Lower leg skin (tissue), 4 donors: ENCODE data around the gene TAF15. TPM values are rescaled to one million over a fixed set of nuclear protein-coding genes. Genes with fewer than 3 reads are reported as not detected.

ENCODE experiments used
- DNase-seq, 2 donors: peaks; one replicate each; pipeline ENCODE4 v3.0.0-alpha.2; 2019; ENCODE audit warnings: low spot score in 2 of 2
- H3K4me3 ChIP-seq: fragments of 200-600 bp; sonication (generic); 2 replicates; pipeline ENCODE4 v1.5.1; 2017; ENCODE audit warnings: mild to moderate bottlenecking, low read depth; ENCODE audit not compliant: poor library complexity, severe bottlenecking
- POLR2A ChIP-seq, 2 donors: fragments of 450-650 bp; IDR thresholded peaks; one replicate each; pipeline ENCODE4 v1.6.1; 2016 to 2017; ENCODE audit warnings: antibody characterized with exemption in 2 of 2, mild to moderate bottlenecking in 1 of 2, moderate library complexity in 1 of 2
- WGBS, 2 donors: methylation state at CpG; one replicate each; pipeline ENCODE4 v1.1.5; 2018; 5-methylcytosine and 5-hydroxymethylcytosine counted together
- intact Hi-C: fragments of 100-400 bp; cut with DNase I; formaldehyde crosslinking; loops from one replicate; pipeline ENCODE4 v1.15.0; 2023; ENCODE audit warnings: low total_unique reads
- total RNA-seq, 4 donors: library from RNA; depleted of rRNA; stranded (reverse); fragments of >200 nt; gene quantifications; one replicate each; pipeline ENCODE4 v1.1.0, GENCODE V29; 2016
- TF ChIP-seq, protein P1 (sequence below), 3 donors: fragments of 450-650 bp; IDR thresholded peaks; one replicate each; pipeline ENCODE4 v1.5.1; 2016; ENCODE audit warnings: antibody characterized with exemption in 3 of 3, mild to moderate bottlenecking in 3 of 3, moderate library complexity in 2 of 3

TAF15 gene
- total RNA-seq, result 10 to 100 TPM; 39.0 to 79.0 (median 60.0) TPM

DNA sequence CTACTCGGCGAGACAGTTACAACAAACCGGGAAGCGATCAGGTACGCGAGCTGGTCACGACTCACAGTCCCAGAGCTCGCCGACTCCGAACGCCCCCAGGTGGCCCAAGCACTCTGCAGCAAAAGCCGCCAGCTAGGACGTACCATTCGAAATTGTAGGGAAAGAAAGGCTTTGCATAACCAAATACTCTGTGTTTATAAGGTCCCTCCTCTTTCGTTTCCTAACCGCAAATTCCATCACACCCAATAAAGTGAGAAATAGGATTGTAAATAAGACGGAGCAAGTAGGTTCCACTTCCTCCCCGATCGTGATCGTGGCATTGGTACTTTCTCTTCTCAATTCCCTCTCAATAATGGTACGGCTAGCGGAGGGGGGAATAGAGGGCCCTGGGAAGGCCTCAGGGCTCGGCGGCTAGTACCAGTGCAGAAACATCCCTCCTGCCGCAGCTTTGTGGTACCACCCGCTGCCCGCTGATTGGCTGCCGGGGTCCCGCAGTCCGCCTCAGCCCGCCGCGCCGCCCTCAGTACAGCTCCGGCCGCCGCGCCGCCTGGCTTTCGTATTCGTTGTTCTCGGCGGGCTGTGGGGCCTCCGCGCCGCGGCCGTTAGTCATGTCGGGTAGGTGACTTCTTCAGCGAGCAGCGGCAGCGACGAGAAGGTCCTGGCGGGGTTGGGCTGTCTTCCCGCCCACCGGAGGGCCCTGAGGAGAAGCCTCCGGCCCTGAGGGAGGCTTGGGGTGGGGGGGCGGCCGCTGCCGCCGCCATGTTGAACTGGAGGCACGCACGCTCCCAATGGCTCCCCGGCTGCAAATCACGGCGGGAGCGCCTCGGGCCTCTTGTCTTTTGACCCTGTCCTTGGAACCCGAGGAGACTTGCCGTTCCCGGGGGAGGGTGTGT is at the start of gene TAF15:
Gene TAF15, plus strand, starts transcription at position 523 of the 893 bp plus-strand sequence. Its CDS starts 86 bp downstream, at position 609.
- TF ChIP-seq, protein P1, sequence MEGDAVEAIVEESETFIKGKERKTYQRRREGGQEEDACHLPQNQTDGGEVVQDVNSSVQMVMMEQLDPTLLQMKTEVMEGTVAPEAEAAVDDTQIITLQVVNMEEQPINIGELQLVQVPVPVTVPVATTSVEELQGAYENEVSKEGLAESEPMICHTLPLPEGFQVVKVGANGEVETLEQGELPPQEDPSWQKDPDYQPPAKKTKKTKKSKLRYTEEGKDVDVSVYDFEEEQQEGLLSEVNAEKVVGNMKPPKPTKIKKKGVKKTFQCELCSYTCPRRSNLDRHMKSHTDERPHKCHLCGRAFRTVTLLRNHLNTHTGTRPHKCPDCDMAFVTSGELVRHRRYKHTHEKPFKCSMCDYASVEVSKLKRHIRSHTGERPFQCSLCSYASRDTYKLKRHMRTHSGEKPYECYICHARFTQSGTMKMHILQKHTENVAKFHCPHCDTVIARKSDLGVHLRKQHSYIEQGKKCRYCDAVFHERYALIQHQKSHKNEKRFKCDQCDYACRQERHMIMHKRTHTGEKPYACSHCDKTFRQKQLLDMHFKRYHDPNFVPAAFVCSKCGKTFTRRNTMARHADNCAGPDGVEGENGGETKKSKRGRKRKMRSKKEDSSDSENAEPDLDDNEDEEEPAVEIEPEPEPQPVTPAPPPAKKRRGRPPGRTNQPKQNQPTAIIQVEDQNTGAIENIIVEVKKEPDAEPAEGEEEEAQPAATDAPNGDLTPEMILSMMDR (IDR thresholded peaks at IDR 0.05), result peak in 1 of 3 donors; percentile 33
- peak in 1 of 2 donors; percentile 95 for TF ChIP-seq POLR2A (IDR thresholded peaks at IDR 0.05)
- peak; percentile 96 to 99 for DNase-seq
- H3K4me3 ChIP-seq, result peak within 1 kb of the TSS; percentile 65
- WGBS, 2 donors, result 0% methylated on average over 34 to 43 of the region's 71 CpGs
- intact Hi-C loops, result no loop called here

GRCh38 chr17:35760587-35760986 is 48.7 kb upstream of the TAF15 start, which contains the start of gene C17orf50:
Gene C17orf50 (plus strand): TSS chr17:35760887. CDS start chr17:35760942, 55 bp downstream.
- 64 to 95% methylated on average over 1 of the region's 1 CpG for WGBS, 2 donors
- DNase-seq, result no peak
- no peak within 1 kb of the TSS for H3K4me3 ChIP-seq
- TF ChIP-seq, protein P1 (IDR thresholded peaks at IDR 0.05), result no peak
- no peak for TF ChIP-seq POLR2A (IDR thresholded peaks at IDR 0.05)
- intact Hi-C loops, result no loop called here

DNA sequence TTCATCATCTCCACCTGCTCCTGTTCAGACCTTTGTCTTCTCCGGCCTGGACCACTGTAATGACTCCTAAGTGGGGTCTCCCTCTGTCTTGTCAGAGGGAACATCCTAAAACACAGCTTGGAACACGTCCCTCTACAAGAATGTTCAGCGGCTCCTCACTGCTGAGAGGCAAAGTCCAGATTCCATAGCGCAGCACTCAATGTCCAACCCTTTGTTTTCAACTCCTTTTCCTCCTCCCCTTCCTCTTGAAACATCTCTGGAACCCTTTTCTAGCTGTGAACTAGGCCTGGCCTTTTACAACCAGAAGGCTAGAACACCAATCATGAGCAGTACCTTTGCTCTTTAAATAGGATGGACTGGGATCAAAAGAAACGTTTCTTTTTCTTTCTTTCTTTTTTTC is 47.7 kb upstream of the TAF15 start:
- TF ChIP-seq POLR2A (IDR thresholded peaks at IDR 0.05), result no peak
- TF ChIP-seq, protein P1 (IDR thresholded peaks at IDR 0.05), result no peak
- intact Hi-C loops, result no loop called here
- WGBS, 2 donors, result 82 to 83% methylated on average over 5 of the region's 5 CpGs
- no peak overlapping the region for H3K4me3 ChIP-seq
- no peak for DNase-seq

GRCh38 chr17:35763767-35764122 is 45.5 kb upstream of the TAF15 start:
- no peak for DNase-seq
- intact Hi-C loops, result loop anchor here (2.0 kb wide), 1 partner anchor 43 kb away; no protein-coding TSS in a partner anchor
- no peak for TF ChIP-seq POLR2A (IDR thresholded peaks at IDR 0.05)
- TF ChIP-seq, protein P1 (IDR thresholded peaks at IDR 0.05), result no peak
- WGBS, 2 donors, result 30 to 33% methylated on average over 17 of the region's 17 CpGs
- H3K4me3 ChIP-seq, result no peak overlapping the region

DNA sequence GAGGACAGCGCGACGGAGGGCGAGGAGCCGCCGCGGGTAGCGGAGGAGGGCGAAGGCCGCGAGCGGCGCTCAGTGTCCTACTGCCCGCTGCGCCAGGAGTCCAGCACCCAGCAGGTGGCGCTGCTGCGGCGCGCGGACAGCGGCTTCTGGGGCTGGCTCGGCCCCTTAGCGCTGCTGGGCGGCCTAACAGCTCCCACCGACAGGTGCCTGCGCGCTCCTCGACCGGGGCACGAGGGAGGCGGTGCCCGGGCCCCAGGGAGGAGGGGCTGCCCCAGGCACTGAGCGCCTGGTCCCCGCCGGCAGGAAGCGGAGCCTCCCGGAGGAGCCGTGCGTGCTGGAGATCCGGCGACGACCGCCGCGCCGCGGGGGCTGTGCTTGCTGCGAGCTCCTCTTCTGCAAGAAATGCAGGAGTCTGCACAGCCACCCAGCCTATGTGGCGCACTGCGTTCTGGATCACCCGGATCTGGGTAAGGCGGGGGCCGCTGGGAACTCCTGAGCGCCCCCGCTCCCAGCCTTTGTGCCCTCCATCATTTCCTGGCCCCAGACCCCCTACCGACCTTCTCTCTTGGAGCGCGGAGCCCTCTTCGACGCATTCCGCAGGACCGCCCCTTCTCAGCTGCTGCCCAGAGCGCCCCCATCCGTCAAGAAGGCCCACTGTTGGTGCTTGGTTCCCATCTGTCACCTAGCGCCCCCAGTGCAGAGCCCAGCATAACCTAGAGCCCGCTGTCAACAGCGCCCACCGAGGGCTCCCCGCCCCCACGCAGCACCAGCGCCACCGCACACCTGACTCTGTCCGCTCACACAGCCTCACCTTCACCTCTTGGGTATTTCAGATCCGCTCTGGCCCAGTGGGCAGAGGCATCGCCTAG is 44.9 kb upstream of the TAF15 start:
- no peak overlapping the region for H3K4me3 ChIP-seq
- intact Hi-C loops, result loop anchor here (2.0 kb wide), 1 partner anchor 42 kb away; no protein-coding TSS in a partner anchor
- 5 to 6% methylated on average over 55 to 63 of the region's 75 CpGs for WGBS, 2 donors
- DNase-seq, result peak; percentile 47 to 96
- TF ChIP-seq, protein P1 (IDR thresholded peaks at IDR 0.05), result peak in 1 of 3 donors; percentile 81
- TF ChIP-seq POLR2A (IDR thresholded peaks at IDR 0.05), result no peak
